ENCODE data around the gene ADAMTS6. TPM values are rescaled to one million over a fixed set of nuclear protein-coding genes. Genes with fewer than 3 reads are reported as not detected.
"Not testable (repeated sequence)": the region's sequence is repeated elsewhere in the genome, so short reads cannot be mapped to it uniquely, and the experiment has no call there.

The ADAMTS6 gene
- total RNA-seq, 2 donors from 2014 or later = 0.12 to 0.77 TPM

GRCh38 chr5:65508978-65509377 is 27.3 kb upstream of the ADAMTS6 start:
- no peak for TF ChIP-seq CTCF (IDR thresholded peaks at IDR 0.05)
- Histone ChIP-seq H3K9ac (ENCODE audit: low read depth in 2 of 2, low read length in 2 of 2) (no peak overlapping the region), H3K9me3 (no peaks in the 10 kb centered on the region), H3K4me3 (no peak overlapping the region), H3K27me3 (no peaks in the 10 kb centered on the region), H3K36me3 (no peaks in the 10 kb centered on the region), H3K4me1 (no peaks in the 10 kb centered on the region), H3K27ac (no peak overlapping the region)
- no peak for DNase-seq
- intact Hi-C loops (cut with DNase I) = no loop called here

- no peak for TF ChIP-seq CTCF (IDR thresholded peaks at IDR 0.05)
- Histone ChIP-seq H3K4me1 (no peaks in the 10 kb centered on the region), H3K4me3 (no peak overlapping the region), H3K27ac (no peak overlapping the region), H3K36me3 (no peaks in the 10 kb centered on the region), H3K27me3 (no peaks in the 10 kb centered on the region), H3K9ac (ENCODE audit: low read depth in 2 of 2, low read length in 2 of 2) (no peak overlapping the region), H3K9me3 (no peaks in the 10 kb centered on the region)
- intact Hi-C loops (cut with DNase I) = no loop called here
- no peak for DNase-seq
These were observed 25.2 kb upstream of the ADAMTS6 start for GRCh38 chr5:65506961-65507360.

- Histone ChIP-seq H3K36me3 (no peaks in the 10 kb centered on the region), H3K27me3 (no peaks in the 10 kb centered on the region), H3K9me3 (no peaks in the 10 kb centered on the region), H3K27ac (no peak overlapping the region), H3K4me3 (no peak overlapping the region), H3K9ac (ENCODE audit: low read depth in 2 of 2, low read length in 2 of 2) (no peak overlapping the region), H3K4me1 (no peaks in the 10 kb centered on the region)
- no peak for DNase-seq
- intact Hi-C loops (cut with DNase I) = no loop called here
- no peak for TF ChIP-seq CTCF (IDR thresholded peaks at IDR 0.05)
These were observed 7.4 kb upstream of the ADAMTS6 start for GRCh38 chr5:65489119-65489518.

- H3K4me1 ChIP-seq; H3K36me3 ChIP-seq; H3K27me3 ChIP-seq; H3K9me3 ChIP-seq; H3K9ac ChIP-seq (ENCODE audit: low read depth in 2 of 2, low read length in 2 of 2); DNase-seq; intact Hi-C loops (cut with DNase I); H3K27ac ChIP-seq; H3K4me3 ChIP-seq: not testable (repeated sequence)
These were observed 6.4 kb upstream of the ADAMTS6 start for GRCh38 chr5:65488038-65488687.

GRCh38 chr5:65486803-65487202 is 5.1 kb upstream of the ADAMTS6 start:
- DNase-seq; intact Hi-C loops (cut with DNase I): not testable (repeated sequence)

GRCh38 chr5:65485405-65485804 is 3.7 kb upstream of the ADAMTS6 start:
- Histone ChIP-seq H3K9ac (ENCODE audit: low read depth in 2 of 2, low read length in 2 of 2) (no peak overlapping the region), H3K4me3 (no peak overlapping the region), H3K27ac (no peak overlapping the region), H3K9me3 (no peaks in the 10 kb centered on the region), H3K4me1 (peaks cover 3% of the 10 kb centered on the region), H3K36me3 (no peaks in the 10 kb centered on the region), H3K27me3 (no peaks in the 10 kb centered on the region)
- intact Hi-C loops (cut with DNase I) = no loop called here
- no peak for TF ChIP-seq CTCF (IDR thresholded peaks at IDR 0.05)
- no peak for DNase-seq

More at GRCh38 chr5:65486803-65487202, 5.1 kb upstream of the ADAMTS6 start:
- not testable (repeated sequence) for H3K27me3 ChIP-seq; H3K36me3 ChIP-seq; H3K4me1 ChIP-seq; H3K4me3 ChIP-seq; H3K27ac ChIP-seq; H3K9me3 ChIP-seq; H3K9ac ChIP-seq (ENCODE audit: low read depth in 2 of 2, low read length in 2 of 2)
